GM19043 (cell line): Measurements from ENCODE around the gene LTB.

ENCODE experiments used
- ATAC-seq: cut with Tn5 transposase; IDR thresholded peaks from one replicate; pipeline ENCODE4 v1.9.1; 2021; ENCODE audit warnings: low read depth; ENCODE audit not compliant: unreplicated experiment

The LTB gene

DNA sequence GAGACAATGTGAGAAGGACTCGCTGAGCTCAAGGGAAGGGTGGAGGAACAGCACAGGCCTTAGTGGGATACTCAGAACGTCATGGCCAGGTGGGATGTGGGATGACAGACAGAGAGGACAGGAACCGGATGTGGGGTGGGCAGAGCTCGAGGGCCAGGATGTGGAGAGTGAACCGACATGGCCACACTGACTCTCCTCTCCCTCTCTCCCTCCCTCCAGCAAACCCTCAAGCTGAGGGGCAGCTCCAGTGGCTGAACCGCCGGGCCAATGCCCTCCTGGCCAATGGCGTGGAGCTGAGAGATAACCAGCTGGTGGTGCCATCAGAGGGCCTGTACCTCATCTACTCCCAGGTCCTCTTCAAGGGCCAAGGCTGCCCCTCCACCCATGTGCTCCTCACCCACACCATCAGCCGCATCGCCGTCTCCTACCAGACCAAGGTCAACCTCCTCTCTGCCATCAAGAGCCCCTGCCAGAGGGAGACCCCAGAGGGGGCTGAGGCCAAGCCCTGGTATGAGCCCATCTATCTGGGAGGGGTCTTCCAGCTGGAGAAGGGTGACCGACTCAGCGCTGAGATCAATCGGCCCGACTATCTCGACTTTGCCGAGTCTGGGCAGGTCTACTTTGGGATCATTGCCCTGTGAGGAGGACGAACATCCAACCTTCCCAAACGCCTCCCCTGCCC is 5.2 kb downstream of the LTB start:
- no peak for ATAC-seq

DNA sequence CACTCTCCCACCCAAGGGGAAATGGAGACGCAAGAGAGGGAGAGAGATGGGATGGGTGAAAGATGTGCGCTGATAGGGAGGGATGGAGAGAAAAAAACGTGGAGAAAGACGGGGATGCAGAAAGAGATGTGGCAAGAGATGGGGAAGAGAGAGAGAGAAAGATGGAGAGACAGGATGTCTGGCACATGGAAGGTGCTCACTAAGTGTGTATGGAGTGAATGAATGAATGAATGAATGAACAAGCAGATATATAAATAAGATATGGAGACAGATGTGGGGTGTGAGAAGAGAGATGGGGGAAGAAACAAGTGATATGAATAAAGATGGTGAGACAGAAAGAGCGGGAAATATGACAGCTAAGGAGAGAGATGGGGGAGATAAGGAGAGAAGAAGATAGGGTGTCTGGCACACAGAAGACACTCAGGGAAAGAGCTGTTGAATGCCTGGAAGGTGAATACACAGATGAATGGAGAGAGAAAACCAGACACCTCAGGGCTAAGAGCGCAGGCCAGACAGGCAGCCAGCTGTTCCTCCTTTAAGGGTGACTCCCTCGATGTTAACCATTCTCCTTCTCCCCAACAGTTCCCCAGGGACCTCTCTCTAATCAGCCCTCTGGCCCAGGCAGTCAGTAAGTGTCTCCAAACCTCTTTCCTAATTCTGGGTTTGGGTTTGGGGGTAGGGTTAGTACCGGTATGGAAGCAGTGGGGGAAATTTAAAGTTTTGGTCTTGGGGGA is 6.1 kb downstream of the LTB start:
- no peak for ATAC-seq

DNA sequence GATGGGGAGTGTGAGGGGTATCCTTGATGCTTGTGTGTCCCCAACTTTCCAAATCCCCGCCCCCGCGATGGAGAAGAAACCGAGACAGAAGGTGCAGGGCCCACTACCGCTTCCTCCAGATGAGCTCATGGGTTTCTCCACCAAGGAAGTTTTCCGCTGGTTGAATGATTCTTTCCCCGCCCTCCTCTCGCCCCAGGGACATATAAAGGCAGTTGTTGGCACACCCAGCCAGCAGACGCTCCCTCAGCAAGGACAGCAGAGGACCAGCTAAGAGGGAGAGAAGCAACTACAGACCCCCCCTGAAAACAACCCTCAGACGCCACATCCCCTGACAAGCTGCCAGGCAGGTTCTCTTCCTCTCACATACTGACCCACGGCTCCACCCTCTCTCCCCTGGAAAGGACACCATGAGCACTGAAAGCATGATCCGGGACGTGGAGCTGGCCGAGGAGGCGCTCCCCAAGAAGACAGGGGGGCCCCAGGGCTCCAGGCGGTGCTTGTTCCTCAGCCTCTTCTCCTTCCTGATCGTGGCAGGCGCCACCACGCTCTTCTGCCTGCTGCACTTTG is 6.8 kb downstream of the LTB start, which contains the start of gene TNF:
Gene TNF (plus strand): TSS at position 231 of the 567 bp plus-strand sequence. CDS start 177 bp downstream, at position 408.
- no peak for ATAC-seq

DNA sequence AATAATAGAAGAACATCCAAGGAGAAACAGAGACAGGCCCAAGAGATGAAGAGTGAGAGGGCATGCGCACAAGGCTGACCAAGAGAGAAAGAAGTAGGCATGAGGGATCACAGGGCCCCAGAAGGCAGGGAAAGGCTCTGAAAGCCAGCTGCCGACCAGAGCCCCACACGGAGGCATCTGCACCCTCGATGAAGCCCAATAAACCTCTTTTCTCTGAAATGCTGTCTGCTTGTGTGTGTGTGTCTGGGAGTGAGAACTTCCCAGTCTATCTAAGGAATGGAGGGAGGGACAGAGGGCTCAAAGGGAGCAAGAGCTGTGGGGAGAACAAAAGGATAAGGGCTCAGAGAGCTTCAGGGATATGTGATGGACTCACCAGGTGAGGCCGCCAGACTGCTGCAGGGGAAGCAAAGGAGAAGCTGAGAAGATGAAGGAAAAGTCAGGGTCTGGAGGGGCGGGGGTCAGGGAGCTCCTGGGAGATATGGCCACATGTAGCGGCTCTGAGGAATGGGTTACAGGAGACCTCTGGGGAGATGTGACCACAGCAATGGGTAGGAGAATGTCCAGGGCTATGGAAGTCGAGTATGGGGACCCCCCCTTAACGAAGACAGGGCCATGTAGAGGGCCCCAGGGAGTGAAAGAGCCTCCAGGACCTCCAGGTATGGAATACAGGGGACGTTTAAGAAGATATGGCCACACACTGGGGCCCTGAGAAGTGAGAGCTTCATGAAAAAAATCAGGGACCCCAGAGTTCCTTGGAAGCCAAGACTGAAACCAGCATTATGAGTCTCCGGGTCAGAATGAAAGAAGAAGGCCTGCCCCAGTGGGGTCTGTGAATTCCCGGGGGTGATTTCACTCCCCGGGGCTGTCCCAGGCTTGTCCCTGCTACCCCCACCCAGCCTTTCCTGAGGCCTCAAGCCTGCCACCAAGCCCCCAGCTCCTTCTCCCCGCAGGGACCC is 7.8 kb downstream of the LTB start:
- ATAC-seq = no peak

DNA sequence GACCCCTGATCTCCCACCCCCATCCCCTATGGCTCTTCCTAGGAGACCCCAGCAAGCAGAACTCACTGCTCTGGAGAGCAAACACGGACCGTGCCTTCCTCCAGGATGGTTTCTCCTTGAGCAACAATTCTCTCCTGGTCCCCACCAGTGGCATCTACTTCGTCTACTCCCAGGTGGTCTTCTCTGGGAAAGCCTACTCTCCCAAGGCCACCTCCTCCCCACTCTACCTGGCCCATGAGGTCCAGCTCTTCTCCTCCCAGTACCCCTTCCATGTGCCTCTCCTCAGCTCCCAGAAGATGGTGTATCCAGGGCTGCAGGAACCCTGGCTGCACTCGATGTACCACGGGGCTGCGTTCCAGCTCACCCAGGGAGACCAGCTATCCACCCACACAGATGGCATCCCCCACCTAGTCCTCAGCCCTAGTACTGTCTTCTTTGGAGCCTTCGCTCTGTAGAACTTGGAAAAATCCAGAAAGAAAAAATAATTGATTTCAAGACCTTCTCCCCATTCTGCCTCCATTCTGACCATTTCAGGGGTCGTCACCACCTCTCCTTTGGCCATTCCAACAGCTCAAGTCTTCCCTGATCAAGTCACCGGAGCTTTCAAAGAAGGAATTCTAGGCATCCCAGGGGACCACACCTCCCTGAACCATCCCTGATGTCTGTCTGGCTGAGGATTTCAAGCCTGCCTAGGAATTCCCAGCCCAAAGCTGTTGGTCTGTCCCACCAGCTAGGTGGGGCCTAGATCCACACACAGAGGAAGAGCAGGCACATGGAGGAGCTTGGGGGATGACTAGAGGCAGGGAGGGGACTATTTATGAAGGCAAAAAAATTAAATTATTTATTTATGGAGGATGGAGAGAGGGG is 8.8 kb downstream of the LTB start:
- no peak for ATAC-seq

DNA sequence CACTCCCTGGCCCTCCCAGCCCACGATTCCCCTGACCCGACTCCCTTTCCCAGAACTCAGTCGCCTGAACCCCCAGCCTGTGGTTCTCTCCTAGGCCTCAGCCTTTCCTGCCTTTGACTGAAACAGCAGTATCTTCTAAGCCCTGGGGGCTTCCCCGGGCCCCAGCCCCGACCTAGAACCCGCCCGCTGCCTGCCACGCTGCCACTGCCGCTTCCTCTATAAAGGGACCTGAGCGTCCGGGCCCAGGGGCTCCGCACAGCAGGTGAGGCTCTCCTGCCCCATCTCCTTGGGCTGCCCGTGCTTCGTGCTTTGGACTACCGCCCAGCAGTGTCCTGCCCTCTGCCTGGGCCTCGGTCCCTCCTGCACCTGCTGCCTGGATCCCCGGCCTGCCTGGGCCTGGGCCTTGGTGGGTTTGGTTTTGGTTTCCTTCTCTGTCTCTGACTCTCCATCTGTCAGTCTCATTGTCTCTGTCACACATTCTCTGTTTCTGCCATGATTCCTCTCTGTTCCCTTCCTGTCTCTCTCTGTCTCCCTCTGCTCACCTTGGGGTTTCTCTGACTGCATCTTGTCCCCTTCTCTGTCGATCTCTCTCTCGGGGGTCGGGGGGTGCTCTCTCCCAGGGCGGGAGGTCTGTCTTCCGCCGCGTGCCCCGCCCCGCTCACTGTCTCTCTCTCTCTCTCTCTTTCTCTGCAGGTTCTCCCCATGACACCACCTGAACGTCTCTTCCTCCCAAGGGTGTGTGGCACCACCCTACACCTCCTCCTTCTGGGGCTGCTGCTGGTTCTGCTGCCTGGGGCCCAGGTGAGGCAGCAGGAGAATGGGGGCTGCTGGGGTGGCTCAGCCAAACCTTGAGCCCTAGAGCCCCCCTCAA is 9.9 kb downstream of the LTB start, which contains the start of gene LTA:
Gene LTA (plus strand): TSS at position 249 of the 871 bp plus-strand sequence. CDS start 454 bp downstream, at position 703.
- no peak for ATAC-seq

DNA sequence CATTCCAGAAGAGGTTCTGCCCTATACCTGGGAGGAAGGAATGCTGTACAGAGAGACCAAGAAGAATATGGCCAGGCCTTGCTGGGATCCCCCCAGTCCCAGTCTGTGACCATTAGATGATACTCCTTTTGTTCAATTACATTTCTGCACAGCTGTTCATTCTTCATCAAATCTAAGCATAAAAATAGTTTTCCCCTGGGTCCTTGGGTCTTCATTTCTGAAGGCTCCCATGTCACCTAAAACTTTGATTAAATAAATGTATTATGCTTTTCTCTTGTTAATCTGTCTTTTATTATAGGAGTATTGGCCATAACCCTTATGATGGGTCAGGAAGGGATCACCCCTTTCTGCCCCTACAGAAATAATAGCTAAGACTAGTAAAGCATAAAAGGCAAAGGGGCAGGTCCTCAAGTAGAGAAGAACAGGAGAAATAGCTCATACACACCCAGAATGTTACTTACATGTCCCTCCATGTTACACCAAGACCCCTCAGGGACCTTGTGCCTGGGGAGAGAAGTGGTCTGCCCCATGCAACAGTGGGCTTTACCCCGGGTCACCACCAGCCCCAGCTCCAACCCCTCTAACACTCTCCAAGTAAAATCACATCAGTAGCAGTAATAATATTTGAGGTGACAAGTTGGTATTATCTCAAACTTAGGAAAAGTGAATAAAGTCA is 12.2 kb downstream of the LTB start:
- ATAC-seq = no peak

DNA sequence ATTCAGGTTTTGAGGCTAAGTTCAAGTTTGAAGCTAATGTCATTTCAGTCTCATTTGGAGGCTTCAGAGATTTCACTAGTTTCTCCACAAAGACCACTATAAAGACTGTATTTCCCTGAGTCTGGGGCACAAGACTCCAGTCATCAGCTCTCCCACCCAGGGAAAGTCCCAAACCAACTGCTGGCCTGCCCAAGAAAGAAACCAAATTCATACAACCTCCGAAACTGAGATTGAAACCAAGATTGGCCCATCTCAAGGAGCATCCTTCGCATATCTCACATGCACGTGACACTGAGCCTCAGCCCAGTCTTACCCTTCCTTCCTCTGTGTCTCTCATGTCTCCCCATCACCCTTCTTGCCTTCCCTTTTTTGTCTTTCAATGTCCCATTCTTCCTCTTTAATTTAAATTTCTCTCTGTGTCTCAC is 13.7 kb downstream of the LTB start:
- peak; percentile 67 for ATAC-seq

DNA sequence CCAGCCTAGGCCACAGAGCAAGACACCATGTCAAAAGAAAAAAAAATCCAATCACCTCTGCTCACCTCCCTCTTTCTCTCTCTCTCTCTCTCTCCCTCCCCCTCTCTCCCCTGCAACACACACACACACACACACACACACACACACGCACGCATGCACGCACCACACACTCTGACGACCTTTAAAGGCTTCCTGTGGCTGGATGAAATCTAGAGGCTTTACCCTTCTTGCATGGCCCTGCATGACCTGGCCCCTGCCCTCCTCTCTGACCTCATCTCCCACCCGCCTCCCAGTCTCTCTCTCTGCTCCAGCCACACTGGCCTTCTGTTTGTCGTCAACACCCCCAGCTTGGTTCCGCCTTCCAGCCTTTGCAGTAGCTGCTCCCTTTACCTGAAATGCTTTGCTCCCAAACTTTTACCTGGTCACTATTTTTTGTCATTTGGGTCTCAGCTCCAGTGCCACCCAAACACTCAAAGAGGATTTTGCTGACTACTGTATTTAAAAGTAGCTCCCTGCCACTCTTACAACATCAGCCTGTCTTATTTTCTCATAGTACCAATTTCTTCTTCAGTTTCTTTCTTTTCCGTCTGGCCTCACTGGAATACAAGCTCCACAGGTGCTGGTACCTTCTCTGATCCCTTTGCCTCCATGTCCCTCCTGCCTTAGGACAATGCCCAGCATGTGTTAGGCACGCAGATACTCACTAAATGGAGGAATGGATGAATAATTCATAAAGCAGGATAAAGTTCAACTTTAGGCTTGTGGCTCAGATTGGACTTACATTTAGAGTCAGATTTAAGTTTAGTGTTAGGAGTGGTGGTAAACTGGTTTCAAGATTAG is 14.5 kb downstream of the LTB start:
- no peak for ATAC-seq

DNA sequence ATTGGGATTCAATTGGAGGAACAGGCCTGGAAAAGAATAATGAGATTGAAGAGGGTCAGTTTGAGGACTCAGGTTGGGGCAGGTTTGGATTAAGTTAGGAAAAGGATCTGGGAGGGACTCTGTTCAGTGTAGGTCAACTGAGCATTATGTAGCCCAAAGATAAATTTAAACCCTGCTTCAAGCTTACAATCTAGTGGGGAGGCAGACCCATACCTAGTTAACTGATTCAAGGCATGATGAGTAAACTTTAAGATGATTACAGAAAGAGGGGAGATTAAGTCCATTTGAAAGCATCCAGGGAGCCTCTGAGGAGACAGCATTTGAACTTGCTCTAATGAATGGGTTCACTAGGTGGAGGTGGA is 21.5 kb downstream of the LTB start:
- ATAC-seq = no peak

DNA sequence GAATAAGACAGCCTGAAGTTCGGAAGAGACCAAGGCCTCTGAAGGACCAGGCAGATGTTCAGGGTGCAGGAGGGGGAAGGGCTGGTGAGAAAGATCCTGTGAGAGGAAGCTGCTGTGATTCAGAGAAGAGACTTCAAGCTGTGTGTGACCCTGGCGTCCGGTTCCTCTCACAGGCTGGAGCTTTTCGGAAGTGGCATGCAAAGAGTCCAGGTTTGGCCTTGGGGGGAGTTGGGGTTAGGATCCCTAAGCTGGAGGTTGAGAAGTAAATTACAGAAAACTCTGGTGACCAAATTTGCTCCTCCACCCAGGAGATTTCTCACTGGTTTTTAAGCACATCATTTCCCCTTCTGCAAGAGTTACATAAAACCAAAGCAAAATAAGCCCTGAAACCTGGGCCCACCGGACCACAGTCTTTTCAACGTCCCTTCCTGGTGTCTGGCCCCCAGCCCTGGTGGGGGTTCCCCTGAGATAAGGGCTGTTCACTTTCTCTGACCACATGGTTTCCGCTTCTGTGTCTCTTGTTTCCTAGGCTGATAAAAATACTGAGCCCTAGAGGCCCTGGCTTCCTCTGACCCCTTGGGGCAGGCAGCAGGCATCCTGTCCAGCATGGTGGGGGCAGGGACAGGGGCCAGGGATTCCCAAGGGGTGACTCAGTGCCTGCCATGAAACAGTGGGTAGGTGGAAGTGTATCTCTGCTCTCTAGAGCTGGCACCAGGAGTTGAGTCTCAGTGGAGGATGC is 22.1 kb downstream of the LTB start:
- no peak for ATAC-seq

DNA sequence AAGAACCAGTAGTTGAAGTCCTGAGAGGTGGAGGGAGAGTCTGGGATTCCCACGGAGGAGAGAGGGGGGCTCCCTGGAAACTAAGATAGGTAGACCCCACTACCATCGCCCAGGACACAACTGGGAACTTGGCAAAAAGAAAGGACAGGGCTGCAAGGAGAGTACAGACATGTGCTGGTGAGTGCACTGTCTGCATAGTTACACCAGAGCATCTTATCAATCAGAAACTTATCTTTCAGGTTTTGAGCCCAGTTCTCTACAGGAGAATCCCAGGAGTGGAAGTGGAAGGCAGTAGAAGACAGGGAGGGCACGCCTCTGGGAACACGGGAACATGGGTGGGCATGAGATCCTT is 22.6 kb downstream of the LTB start:
- ATAC-seq = no peak

DNA sequence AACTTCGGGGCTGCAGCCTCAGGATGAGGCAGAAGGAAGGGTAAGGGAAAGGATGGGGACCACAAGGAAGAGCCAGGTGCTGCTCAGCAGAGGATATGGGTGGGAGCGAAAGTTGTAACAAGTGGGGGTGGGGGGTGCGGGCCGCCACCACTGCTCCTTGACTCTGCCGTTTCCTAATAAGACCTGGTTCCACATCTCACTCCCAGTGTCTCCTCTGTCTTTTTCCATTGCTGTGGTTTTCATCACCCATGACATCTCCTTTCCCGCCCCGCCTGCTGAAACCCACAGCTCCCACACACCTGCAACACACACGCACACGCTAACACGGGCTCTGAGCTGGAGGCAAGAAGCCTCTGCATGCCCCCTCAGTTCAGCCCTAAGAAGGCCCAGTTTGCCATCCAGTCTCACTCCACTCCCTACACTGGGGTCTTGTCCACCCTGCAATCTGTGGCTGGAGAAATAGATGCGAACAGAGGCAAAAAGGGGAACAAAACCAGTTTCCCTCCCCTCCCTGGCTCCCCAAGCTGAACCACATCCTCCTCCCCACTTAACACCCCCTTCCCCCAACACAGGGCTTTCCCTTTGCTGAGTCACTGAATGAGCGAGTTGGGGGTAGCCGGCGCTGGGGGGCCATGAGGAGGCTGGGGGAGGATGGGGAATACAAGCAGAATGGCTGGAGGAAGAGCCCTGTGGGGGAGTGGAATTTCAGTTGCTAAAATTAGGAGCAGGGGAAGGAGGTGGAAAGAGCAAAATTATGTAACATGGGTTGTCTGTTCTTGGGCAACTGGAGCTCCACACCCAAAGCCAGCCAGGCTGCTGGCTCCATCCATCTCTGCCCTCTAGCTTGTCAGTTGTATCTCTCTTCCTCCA is 23.4 kb downstream of the LTB start:
- no peak for ATAC-seq

DNA sequence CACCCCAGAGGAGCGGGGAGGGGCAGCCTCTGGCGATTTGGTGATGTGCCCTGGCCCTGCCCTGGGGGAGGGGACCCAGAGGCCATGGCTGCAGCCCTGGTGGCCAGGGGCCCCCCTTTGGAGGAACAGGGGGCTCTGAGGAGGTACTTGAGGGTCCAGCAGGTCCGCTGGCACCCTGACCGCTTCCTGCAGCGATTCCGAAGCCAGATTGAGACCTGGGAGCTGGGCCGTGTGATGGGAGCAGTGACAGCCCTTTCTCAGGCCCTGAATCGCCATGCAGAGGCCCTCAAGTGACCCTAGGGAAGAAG is 24.0 kb downstream of the LTB start:
- ATAC-seq = no peak

DNA sequence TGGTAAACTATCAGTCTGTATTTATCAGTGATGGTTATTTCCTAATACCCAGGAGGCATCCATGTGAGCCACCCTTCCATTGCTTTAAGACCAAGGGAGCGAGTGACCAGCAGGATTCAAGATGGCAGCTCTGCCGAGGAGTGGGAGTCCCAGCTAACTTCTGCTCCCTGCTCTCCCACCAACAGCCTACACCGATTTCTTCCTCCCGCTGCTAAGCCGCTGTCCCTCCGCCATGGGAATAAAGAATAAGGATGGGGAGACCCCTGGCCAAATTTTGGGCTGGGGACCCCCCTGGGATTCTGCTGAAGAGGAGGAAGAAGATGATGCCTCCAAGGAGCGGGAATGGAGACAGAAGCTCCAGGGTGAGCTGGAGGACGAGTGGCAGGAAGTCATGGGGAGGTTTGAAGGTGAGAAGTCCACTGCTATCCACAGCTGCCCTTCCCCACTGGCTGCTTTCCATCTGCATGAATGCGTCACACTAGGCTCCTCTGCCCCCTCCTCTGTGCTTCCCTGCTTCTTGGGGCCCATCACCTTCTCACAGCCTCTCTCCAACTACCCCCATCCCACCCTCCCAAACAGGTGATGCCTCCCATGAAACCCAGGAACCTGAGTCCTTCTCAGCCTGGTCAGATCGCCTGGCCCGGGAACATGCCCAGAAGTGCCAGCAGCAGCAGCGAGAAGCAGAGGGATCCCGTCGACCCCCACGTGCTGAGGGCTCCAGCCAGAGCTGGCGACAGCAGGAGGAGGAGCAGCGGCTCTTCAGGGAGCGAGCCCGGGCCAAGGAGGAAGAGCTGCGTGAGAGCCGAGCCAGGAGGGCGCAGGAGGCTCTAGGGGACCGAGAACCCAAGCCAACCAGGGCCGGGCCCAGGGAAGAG is 24.5 kb downstream of the LTB start:
- no peak for ATAC-seq
